Fibroblast of the aortic adventitia (primary cell): ENCODE results near the gene FAM210A. TPM values are rescaled to one million over a fixed set of nuclear protein-coding genes. Genes with fewer than 3 reads are reported as not detected.
"Not testable (repeated sequence)": the region's sequence is repeated elsewhere in the genome, so short reads cannot be mapped to it uniquely, and the experiment has no call there.

Source experiments
- DNase-seq: peaks from one replicate; pipeline ENCODE4 v3.0.0-alpha.2; 2010; ENCODE audit warnings: low read depth
- H3K4me3 ChIP-seq: 2 replicates; pipeline ENCODE4 v1.5.1; 2011; ENCODE audit warnings: low read depth, mild to moderate bottlenecking, control low read depth, low read length, moderate library complexity
- total RNA-seq: library from RNA; depleted of rRNA; stranded (reverse); fragments of >200 nt; gene quantifications from 2 replicates; pipeline ENCODE4 v1.2.3, GENCODE V29; 2012; ENCODE audit warnings: low replicate concordance
- TF ChIP-seq, protein P1 (sequence below): IDR thresholded peaks from 2 replicates; pipeline ENCODE4 v1.5.1; 2011; ENCODE audit warnings: mild to moderate bottlenecking, low read length, control low read depth, inconsistent platforms; ENCODE audit not compliant: insufficient read depth

Gene FAM210A
- total RNA-seq, 1 donor = 24.5 TPM

- DNase-seq = no peak
- H3K4me3 ChIP-seq = no peak overlapping the region
- TF ChIP-seq, protein P1, sequence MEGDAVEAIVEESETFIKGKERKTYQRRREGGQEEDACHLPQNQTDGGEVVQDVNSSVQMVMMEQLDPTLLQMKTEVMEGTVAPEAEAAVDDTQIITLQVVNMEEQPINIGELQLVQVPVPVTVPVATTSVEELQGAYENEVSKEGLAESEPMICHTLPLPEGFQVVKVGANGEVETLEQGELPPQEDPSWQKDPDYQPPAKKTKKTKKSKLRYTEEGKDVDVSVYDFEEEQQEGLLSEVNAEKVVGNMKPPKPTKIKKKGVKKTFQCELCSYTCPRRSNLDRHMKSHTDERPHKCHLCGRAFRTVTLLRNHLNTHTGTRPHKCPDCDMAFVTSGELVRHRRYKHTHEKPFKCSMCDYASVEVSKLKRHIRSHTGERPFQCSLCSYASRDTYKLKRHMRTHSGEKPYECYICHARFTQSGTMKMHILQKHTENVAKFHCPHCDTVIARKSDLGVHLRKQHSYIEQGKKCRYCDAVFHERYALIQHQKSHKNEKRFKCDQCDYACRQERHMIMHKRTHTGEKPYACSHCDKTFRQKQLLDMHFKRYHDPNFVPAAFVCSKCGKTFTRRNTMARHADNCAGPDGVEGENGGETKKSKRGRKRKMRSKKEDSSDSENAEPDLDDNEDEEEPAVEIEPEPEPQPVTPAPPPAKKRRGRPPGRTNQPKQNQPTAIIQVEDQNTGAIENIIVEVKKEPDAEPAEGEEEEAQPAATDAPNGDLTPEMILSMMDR = no peak
Observed at GRCh38 chr18:13756261-13756660, 29.9 kb upstream of the FAM210A start.

DNA sequence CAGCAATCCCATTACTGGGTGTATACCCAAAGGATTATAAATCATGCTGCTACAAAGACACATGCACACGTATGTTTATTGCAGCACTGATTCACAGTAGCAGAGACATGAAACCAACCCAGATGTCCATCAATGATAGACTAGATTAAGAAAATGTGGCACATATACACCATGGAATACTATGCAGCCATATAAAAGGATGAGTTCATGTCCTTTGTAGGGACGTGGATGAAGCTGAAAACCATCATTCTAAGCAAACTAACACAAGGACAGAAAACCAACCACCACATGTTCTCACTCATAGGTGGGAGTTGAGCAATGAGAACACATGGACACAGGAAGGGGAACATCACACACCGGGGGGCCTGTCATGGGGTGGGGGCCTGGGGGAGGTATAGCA is 25.2 kb upstream of the FAM210A start:
- H3K4me3 ChIP-seq, DNase-seq: not testable (repeated sequence)

DNA sequence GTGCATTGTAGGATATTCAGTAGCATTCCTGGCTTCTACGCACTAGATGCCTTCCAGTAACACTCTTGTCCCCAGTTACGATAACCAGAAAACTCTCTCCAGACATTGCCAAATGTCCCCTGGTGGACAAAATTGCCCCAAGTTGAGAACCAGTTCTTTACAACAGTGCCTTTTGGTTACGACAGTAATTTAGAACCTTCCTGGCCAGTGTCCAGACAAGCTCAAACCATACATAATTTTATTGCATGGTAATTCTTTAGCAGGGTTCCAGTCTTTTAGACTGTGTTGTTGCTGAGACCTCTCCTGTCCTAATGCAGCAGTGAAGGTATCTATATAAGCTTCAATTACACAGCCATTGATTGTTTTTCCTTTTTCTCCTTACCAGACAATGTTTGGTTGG is 20.3 kb upstream of the FAM210A start:
- DNase-seq = no peak
- TF ChIP-seq, protein P1 = no peak
- H3K4me3 ChIP-seq = no peak overlapping the region

- TF ChIP-seq, protein P1 = no peak
- H3K4me3 ChIP-seq = no peak overlapping the region
- DNase-seq = no peak
Observed at GRCh38 chr18:13745696-13746095, 19.3 kb upstream of the FAM210A start.

DNA sequence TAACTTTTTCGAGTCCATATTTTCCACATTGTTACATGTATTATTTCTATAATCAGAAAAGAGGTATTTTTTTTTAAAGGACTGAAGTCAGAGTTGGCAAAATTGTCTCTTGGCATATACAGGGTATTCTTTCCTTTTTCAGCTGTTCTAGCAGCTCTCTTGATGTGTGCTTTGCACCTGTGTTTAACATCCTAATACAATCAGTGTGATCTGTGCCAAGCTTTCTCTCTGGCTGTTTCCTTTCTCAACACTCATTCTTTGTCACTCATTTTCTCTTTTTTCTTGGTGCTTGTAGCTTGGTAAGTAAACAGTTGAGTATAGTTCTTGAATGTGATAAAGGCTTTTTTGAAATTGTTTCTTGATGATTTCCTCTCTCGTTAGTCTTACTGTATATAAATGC is 9.3 kb upstream of the FAM210A start:
- TF ChIP-seq, protein P1 = no peak
- DNase-seq = no peak
- H3K4me3 ChIP-seq = no peak overlapping the region

GRCh38 chr18:13730481-13730880 is 4.1 kb upstream of the FAM210A start:
- TF ChIP-seq, protein P1 = no peak
- H3K4me3 ChIP-seq = no peak overlapping the region
- DNase-seq = no peak

DNA sequence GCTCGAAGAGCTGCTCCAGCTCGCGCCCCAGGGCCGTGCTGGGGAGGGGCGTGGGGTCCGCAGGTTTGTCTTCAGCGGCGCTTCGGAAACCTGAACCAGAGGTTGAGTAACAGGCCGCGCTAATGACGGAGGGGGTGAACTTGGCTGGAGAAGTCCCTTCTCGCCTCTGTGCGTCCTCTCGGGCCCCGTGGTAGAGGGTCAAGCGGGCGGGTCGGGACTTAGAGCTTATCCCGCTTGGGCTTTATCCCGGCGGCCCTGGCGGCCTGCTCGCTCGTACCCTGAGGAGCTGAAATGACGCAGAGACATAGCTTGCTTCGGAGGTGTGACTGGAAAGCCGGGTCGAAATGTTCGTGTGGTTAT is 594 bp upstream of the FAM210A start:
- peak overlapping the region; percentile 80 for H3K4me3 ChIP-seq
- TF ChIP-seq, protein P1 = no peak
- no peak for DNase-seq
